ENCODE measurements around the gene SMARCC1.

DNA sequence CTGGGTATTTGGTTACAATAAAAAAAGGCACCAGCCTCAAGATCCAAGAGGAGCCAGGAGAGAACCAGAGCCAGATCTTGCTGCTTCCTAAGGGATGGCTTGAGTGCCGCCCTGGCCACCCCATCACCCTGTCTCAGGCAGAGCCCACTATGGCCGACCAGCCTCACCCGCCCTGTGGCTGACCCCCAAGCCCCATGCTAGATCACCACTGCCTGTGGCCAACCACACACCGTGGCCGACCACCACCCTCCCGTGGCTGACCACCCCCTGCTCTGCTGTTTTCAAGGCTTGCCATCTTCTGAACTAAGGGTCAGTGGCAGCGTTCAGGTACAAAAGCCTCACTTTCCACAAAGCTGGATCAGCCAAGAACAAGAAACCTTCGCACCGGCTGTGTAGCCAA is 215.0 kb downstream of the SMARCC1 start:
- TF ChIP-seq SUZ12 (IDR thresholded peaks at IDR 0.05; ENCODE audit: extremely low read depth, insufficient read depth, insufficient read length) (no peak), YY1 (IDR thresholded peaks at IDR 0.05; ENCODE audit: insufficient read depth, insufficient read length) (no peak)

All from NT2/D1 (cell line).